ENCODE results near the gene MEX3A. TPM values are rescaled to one million over a fixed set of nuclear protein-coding genes. Genes with fewer than 3 reads are reported as not detected.

Gene MEX3A
- total RNA-seq, 1 experiment from 2014 or later = 79.1 TPM

GRCh38 chr1:156052862-156053767, 29.1 kb downstream of the MEX3A start (continued):
- TF ChIP-seq ZBTB43 (CRISPR knock-in tag; IDR thresholded peaks at IDR 0.05) = no peak
- no peak; the same call in 1 of the 2 replicates for TF ChIP-seq USF1 (CRISPR knock-in tag; IDR thresholded peaks at IDR 0.05)
- TF ChIP-seq ATF2 (CRISPR knock-in tag; IDR thresholded peaks at IDR 0.05; ENCODE audit: borderline replicate concordance, low read depth) = no peak

- Mint-ChIP-seq H3K27me3 (ENCODE audit: low read depth) (no peaks in the 10 kb centered on the region), H3K36me3 (peaks cover 22% of the 10 kb centered on the region), H3K4me1 (peaks cover 13% of the 10 kb centered on the region), H3K4me3 (peak overlapping the region; percentile 29), H3K27ac (peak overlapping the region; percentile 4; the same call in 1 of the 2 replicates), H3K9me3 (no peaks in the 10 kb centered on the region)
- CTCF ChIA-PET = interaction anchor here (0.9 to 7.0 kb wide), 9 partner anchors 12 to 79 kb away, joined by 3 to 52 read pairs (median 3); partner anchors contain the start of gene MEX3A
- POLR2A ChIA-PET = no interaction called here
- DNase-seq (ENCODE audit: low spot score) (no peak), ATAC-seq (no peak)
- TF ChIP-seq GTF2I (CRISPR knock-in tag; conservative IDR thresholded peaks at IDR 0.05) (no peak), GRHL2 (CRISPR knock-in tag; IDR thresholded peaks at IDR 0.05; ENCODE audit: insufficient replicate concordance, severe bottlenecking) (no peak), TEAD1 (CRISPR knock-in tag; IDR thresholded peaks at IDR 0.05) (no peak), MYBL2 (CRISPR knock-in tag; IDR thresholded peaks at IDR 0.05) (no peak), E2F1 (CRISPR knock-in tag; IDR thresholded peaks at IDR 0.05) (no peak), SMAD4 (CRISPR knock-in tag; IDR thresholded peaks at IDR 0.05) (no peak), E2F4 (CRISPR knock-in tag; IDR thresholded peaks at IDR 0.05; ENCODE audit: borderline replicate concordance, low read depth) (no peak), AR (CRISPR knock-in tag; IDR thresholded peaks at IDR 0.05) (no peak), ZNF512 (CRISPR knock-in tag; IDR thresholded peaks at IDR 0.05; ENCODE audit: borderline replicate concordance) (no peak)
These were observed 31.1 kb downstream of the MEX3A start for GRCh38 chr1:156051011-156051725.

All from WTC11 (cell line).